CD4-positive, alpha-beta T cell treated with Interferon alpha-2 for 1 hour (primary cell): ENCODE results near the gene TOMM20.
"Not testable (repeated sequence)": the region's sequence is repeated elsewhere in the genome, so short reads cannot be mapped to it uniquely, and the experiment has no call there.

Source experiments
- DNase-seq, 2 donors: peaks; one replicate each; pipeline ENCODE4 v3.0.0-alpha.2; 2020 to 2022

The TOMM20 gene

GRCh38 chr1:235100194-235100772, 28.4 kb downstream of the TOMM20 start:
- DNase-seq = no peak

DNA sequence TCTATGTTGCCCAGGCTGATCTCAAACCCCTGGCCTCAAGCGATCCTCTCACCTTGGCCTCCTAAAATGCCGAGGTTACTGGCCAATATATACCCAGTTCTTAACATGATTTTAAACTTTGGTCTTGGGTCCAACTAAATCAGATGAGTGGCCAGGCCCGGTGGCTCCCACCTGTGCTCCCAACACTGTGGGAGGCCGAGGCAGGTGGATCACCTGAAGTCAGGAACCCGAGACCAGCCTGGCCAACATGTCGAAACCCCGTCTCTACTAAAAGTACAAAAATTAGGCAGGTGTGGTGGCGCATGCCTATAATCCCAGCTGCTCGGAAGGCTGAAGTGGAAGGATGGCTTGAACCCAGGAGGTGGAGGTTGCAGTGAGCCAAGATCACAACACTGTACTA, 29.6 kb downstream of the TOMM20 start:
- DNase-seq = no peak

DNA sequence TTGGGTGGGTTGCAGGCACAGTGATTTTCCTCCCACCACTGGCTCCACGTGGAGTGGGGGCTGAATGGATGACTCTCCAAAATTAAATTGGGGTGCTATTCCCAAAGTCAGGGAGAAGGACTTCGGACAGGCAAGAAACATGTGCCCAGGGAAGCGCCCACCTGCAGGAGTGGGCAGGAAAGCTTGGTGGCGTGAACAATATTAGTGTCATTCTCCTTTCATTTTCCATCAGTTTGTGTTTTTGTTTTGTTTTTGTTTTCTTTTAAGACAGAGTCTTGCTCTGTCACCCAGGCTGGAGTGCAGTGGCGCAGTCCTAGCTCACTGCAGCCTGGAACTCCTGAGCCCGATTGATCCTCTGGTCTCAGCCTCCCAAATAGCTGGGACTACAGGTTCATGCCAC, 30.1 kb downstream of the TOMM20 start:
- DNase-seq = no peak

- DNase-seq = not testable (repeated sequence)
Observed at GRCh38 chr1:235097501-235097900, 31.1 kb downstream of the TOMM20 start.

- no peak for DNase-seq
Observed at GRCh38 chr1:235095938-235096562, 32.6 kb downstream of the TOMM20 start.

DNA sequence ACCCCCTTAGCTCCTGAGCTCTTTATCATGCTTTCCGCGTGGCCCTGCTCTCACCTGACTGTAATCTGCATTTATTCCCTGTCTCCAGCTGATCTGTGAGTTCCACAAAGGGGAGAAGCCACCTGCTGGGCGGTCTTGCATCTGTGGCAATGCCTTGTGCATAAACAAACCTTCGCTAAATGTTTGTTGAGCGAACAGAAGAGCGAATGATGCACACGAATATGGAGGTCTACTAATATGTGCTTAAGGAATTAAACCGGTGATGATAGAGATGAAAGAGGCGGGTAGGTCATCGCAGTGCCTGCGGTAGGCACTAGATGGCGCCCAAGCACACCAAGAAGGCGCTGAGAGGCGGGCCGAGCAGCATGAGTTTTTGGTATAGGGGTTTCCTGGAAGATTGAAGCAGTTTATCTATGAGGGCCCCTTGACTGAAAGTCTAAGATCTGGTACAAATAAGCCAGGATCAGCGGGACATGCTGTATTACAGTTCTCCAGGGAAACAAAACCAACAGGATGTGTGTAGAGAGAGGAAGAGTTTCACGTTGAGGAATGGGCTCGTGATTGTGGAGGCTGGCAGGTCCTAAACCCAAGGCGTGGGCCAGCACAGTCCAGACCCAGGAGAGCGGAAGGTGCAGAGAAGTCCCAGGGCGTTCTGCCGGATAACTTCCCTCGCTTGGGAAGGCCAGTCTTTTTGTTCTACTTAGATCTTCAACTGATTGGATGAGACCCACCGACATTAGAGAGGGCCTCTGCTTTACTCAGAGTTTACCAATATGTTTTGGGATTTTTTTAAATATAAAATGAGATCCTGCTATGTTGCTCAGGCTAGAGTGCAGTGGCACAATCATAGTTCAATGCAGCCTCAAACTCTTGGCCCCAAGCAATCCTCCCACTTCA, 34.7 kb downstream of the TOMM20 start:
- peak; percentile 77 to 86 for DNase-seq

DNA sequence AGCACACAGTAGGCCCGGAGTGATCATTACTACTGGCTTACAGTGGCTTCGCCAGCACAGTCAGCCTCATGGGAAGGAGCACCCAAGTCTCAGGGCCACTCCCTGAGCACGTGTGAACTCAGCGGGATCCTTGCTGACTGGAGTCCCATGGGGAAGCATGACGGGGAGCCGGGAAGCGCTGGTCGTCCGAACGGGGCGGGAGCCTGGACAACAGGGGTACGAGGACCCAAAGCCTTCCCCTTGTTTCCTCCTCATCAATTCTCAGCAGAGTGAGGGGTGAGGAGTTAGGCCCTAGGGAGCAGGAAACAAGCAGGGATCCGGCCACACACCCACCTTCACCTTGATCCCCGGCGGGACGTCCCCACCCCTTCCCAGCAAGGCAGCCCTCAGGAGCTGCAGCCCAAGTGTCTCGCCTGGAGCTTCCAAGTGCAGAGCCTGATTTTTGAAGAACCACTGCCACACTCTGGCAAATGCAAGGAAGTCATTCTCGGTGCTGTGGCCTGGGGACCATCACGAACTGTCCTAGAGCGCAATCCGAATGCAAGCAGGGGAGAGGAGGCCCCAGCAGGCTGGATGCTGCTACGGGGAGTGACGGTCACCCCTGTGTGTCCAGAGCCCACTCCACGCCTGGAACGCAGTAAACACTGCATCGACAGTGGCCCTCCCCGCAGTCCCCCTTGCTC, 35.5 kb downstream of the TOMM20 start:
- DNase-seq = no peak

- not testable (repeated sequence) for DNase-seq
Observed at GRCh38 chr1:235092415-235092814, 36.2 kb downstream of the TOMM20 start.

DNA sequence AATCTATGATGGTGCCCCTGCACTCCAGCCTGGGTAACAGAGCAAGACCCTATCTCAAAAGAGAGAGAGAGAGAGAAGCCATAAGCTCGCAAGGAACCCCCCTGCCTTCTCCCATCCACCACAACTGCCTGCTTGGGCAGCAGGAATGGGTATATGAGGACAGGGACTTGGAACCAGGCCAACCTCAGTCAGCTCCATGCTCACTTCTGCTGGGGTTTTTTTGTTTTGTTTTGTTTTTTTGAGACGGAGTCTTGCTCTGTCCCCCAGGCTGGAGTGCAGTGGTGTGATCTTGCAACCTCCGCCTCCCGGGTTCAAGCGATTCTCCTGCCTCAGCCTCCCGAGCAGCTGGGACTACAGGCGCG, 36.6 kb downstream of the TOMM20 start:
- not testable (repeated sequence) for DNase-seq

- not testable (repeated sequence) for DNase-seq
Observed at GRCh38 chr1:235091319-235092044, 37.2 kb downstream of the TOMM20 start.

- DNase-seq = no peak
Observed at GRCh38 chr1:235090406-235091069, 38.1 kb downstream of the TOMM20 start.

- no peak for DNase-seq
Observed at GRCh38 chr1:235088907-235089306, 39.7 kb downstream of the TOMM20 start.

- DNase-seq = no peak
Observed at GRCh38 chr1:235088430-235088829, 40.2 kb downstream of the TOMM20 start.

DNA sequence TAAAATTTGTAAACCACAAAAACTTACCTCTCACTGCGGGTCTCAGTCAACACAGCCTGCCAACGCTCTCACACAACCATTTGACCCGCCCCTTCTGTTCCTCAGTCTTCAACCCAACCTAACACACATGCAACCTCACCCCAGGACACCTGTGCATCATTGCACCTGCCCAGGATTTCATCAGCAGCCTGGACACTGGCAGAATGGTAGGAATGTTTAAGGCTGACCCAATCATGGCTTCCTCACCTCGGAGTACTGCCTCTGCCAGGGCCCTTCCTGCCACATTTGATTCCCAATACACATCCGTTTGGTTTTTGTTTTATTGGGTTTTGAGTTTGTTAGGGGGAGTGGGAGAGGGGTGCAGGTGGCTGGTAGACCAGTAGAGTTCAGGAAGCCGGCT, 40.7 kb downstream of the TOMM20 start:
- DNase-seq = no peak

GRCh38 chr1:235085411-235086117, 43.1 kb downstream of the TOMM20 start:
- DNase-seq = not testable (repeated sequence)

DNA sequence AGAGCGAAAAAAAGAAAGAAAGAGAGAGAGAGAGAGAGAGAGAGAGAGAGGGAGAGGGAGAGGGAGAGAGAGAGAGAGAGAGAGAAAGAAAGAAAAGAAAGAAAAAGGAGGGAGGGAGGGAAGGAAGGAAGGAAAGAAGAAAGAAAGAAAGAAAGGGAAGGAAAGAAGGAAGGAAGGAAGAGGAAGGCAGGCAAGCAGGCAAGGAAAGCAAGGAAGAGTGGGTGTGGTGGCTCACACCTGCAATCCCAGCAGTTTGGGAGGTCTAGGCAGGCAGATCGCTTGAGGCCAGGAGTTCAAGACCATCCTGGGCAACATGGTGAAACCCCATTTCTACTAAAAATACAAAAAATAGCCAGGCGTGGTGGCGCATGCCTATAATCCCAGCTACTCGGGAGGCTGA, 47.8 kb downstream of the TOMM20 start:
- DNase-seq = not testable (repeated sequence)

DNA sequence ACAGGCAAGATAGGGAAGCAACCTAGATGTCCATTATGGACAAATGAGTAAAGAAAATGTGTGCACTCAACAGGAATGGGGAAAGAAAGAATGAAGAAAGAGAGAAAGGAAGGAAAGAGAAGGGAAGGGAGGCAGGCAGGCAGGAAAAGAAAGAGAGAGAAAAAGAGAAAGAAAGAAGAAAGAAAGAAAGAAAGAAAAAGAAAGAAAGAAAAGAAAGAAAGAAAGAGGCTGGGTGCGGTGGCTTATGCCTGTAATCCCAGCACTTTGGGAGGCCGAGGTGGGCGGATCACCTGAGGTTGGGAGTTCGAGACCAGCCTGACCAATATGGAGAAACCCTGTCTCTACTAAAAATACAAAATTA, 48.4 kb downstream of the TOMM20 start:
- DNase-seq = not testable (repeated sequence)

DNA sequence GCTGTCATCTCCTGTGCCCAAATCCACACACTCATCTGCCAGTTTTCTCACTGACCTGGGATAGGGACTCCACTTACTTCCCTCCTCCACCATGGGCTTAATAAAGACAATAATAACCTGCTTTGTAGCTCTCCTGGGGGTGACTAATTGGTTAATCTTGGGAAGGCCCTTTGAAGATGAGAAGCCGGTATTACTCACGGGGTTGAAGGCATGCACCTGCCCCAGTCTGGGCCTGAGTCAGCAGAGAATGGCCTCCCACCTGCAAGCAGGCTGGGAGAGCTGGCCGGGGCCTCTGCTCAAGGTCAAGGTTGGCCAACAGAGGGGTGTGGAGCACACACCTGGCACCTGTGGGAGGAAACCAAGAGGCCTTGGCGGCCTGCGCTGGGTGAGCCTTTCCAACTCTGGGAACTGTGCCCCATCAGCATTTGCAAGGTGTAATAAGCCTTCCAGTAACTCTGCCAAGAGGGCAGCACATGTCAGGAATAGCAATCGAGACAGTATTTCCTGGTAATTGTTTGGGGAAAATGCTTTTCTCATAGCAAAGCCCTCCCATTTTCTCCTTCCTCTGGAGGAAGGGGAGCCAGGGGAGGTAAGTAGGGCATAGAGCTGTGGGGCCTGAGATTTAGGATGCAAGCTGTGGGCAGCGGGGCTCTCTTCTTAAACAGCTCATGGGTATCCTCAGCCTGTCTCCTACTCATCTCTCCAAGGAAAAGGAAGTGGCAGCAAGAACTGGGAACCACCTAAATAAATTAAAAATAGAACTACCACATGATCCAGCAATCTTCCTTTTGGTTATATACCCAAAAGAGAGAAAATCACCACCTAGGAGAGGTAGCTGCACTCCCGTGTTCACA, 49.0 kb downstream of the TOMM20 start:
- no peak for DNase-seq

- DNase-seq = no peak
Observed at GRCh38 chr1:235078480-235079381, 49.9 kb downstream of the TOMM20 start.
